ENCODE measurements around the gene ARNT2.

ARNT2 gene

DNA sequence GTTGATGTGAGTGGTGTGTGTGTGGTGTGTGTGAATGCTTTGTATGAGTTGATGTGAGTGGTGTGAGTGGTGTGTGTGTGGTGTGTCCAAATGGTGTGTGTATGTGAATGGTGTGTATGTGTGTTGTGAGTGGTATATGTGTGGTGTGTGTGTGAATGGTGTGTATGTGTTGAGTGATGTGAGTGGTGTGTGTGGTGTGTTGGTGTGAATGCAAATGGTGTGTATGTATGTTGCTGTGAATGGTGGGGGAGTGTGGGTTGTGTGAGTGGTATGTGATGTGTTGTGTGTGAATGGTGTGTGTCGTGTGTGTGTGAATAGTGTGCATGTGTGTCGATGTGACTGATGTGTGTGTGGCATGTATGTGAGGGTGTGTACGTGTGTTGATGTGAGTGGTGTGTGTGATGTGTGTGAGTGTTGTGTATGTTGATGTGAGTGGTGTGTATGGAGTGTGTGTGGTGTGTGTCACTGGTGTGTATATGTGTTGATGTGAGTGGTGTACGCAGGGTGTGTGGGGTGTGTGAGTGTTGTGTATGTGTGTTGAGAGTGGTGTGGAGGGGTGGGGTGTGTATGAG, 40.6 kb downstream of the ARNT2 start:
- DNase-seq: no peak

DNA sequence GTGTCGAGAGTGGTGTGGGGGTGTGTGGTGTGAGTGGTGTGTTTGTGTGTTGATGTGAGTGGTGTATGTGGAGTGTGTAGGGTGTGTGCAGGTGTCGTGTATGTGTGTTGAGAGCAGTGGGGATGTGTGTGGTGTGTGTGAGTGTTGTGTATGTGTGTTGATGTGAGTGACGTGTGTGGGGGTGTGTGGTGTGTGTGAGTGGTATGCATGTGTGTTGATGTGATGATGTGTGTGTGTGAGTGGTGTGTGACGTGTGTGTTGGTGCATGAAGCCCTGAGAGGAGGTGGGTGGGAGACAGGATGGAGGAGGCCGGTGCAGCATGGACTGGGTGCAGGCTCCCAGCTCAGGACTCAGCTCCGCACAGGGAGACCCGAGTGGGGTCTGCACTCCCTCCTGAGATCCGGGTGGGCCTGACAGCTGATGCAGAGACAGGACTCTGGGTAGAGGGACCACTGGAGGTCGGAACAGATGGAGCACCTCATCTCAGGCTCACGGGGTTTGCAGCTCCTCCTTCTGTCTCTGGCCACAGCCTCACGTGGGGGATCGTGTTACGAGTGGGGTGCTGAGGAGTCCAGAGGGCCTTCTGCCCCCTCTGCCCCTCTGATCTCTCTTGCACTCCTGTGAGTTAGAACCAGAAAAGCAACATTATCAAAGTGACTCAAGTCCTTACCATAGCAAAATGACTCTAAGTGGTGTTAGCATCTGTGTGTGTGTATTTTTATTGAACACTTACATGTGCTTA, 41.3 kb downstream of the ARNT2 start:
- no peak for DNase-seq

DNA sequence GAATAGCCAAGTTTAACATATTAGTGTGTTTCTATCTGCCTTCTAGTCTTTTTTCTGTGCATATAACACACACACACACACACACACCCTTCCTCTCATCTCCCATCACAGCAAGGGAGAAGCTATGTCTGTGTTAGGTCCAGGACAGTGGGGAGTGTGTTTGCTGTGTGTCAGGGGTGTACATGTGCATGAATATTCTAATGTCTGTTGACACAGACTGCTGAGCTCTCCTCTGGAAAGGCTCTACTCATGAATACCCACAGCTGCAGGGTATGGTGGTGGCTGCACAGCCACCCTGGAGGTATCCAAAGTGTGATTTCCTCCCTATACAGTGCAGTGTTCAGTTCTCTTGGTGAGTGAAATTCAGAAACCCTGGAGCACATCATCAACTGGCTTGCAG, 42.9 kb downstream of the ARNT2 start:
- DNase-seq: no peak

DNA sequence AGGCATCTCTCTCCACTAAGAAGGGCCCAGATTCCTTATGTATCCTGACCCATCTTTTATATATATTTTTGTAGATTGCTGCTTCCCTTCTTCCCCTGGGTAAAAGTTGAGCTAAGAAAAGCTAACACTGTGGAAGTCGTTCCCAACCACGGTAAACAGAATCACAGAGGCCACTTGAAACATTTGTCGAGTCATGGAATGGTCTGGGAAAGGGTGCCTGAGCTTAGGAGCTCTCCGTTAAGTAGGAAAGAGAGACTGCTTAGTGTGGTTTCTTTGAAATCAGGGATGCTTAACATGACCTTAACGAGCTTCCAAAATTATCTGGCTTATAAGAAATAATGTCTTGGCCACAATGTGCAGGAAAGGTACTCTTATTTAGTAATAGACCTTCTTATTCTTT, 45.6 kb downstream of the ARNT2 start:
- no peak for DNase-seq

DNA sequence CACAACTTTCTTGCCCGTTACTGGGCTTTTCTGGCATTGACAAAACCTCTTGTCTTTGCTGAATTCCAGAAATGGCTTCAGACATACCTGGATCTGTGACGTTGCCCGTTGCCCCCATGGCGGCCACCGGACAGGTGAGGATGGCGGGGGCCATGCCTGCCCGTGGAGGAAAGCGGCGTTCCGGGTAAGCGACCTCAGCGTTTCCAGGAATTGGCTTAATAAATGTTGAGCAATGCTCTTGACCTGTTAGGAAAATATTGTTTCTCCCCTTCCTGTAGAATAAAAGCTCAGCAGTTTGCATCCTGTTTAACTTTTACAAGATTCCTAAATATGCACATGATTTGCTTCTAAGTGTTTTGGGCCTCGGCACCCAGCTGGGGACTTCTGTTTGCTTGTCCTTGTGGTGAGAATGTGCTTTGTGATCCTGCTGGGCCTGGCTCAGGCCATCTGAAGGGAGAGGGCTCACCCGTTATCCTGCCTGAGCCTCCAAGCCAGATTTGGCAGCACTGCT, 46.7 kb downstream of the ARNT2 start:
- no peak for DNase-seq

DNA sequence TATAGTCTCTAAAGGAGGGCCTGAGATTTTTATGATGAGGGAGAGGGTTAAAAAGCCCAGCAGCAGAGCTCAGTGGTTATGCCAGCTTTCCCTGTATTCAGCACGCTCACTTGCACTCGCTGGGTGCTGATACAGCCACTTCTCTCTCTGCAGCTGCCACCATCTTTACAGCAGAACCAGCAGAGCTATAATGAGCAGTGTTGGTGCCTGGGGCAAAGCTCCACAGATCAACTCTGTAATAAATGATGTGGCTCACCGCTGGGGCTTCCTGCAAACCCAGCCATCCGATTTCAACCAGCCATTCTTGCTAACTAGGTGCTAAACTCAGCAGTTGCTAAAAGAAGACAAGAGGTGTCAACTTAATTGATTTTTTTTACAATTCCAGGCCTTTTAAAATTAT, 48.0 kb downstream of the ARNT2 start:
- DNase-seq: no peak

DNA sequence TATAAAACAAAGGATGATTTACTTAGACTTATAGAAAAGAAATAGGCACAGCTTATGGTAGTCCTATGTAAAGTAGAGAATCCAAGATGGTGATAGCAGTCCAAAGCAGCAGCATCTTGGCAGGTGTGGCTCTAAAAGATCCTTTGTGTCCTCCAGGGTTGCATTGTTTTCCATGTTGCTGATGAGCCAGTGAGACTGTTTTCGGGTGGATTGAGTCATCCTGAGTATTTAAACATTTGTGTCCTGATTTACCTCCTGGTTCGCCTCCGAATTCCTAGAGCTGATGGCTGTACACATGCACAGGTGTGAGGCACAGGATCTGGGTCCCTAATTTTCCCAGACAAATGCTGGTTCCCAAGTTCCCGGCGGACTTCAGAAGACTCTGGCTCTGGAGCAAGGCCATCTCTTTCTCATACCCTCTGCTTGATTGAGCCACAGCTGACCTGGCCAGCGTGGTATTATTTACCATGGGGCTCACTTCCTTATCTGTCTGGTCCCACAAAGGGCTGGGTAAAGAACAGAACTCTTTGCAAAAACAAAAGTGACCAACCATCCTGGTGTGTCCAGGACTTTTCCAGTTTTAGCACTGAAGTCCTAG, 51.0 kb downstream of the ARNT2 start:
- no peak for DNase-seq

DNA sequence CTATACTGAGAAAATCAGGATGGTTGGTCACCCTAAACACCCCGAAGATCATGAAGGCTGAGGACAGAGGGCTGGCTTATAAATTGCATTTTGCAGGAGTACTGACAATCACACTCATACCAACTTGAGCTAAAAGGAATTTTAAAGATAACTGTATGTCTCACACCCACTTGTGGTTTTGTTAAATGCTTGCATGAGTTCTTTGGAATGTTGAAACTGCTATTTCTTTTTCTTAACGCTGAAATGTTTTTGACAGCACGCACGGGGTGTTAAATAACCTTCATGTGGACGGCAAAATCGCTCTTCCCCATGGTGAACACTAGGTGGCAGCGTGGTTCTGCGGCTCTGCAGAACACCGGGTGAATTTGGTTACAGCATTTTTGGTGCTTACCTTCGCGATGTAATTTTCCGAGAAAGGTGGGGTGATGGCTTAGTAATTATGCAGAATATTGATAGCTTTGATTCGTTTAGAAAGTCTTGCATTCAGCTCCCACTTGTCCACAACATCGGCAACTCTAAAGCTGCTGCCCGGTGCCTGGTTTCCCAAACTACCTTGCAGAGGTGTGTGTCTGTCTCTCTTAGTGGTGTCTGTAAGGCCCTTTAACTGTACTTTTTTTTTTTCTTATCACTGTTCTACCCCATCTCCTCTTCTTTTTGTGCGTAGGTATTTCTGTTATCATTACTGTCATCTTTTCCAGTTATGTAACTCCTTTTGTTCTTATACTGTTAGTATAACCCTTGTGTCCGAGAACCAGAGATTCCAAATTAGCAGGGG, 51.7 kb downstream of the ARNT2 start:
- DNase-seq: peak; percentile 74

DNA sequence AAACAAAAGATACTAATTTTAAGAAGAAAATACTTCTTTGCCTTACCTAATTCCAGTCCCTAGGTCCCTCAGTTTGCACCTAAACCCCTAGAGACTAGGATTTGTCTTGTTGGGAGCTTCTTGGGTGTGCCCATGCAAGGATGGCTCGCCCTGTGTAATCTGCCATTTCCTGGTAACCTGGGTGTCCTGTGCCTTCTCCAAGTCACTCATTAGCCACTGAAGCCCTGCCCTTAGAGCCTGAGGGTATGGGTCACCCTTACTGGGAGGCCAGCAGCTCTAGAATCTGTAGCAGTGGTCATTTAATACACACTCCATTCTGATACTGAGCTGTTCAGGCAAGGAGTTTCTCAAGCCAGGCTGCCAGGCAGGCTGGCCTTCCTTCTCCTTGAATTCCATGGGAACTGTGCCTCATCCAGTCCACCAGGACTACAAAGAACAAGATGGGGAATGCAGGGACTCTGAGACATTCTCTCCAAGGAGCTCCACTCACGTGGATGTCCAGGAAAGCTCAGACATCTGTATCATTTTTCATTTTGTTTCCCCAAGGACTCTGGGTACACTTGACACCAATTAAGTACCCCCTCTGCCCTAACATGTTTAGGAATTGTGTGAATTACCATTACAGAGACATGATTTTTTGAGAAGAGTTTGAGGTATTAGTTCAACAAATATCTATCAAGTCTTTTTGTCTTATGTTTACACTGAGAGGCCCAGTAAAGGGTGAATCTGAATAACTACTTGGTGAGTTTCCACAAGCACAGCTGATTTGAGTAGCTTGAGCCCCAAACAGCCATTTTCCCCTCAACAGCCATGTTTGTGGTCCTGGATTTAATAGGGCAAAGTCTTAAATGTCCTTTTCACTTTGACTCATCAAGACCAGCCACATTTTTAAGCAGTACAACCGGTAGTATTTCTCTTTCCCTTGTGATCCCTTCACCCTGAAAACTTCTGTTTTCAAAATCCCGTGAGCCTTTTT, 52.6 kb downstream of the ARNT2 start:
- DNase-seq: no peak

DNA sequence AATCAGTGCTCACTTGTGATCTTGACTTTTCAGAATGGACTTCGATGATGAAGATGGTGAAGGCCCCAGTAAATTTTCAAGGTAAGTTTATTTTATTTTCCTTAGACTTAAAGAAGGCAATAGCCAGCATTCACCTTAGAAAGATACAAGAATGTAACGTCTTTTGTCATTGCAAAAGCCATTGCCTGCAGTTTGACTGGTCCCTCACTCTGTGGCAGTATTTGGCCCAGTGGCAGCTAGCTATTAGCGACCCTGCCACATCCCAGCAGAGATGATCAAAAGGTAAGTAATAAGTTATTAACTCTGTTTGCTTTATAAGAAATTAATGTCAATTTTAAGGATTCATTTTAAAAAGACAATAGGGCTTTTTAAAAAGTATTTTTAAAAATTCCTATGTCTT, 53.7 kb downstream of the ARNT2 start:
- no peak for DNase-seq

DNA sequence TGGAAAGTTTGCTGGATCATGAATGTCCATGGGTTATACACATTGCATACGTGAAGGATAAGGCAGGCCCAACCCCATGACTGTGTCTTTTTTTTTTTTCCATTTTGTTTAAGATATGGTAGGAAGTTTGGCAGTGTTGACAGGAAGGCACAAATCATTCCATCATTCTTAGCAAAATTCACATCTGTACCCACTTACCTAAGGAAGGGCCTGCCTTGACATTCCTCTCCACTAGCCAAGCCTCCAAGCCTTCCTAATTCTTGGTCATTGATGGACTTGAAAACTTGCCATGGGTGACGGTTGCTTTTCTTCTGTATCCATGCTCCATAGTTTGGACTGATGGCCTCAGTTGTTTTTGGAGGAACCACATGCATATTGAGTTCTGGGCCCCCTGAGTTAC, 54.4 kb downstream of the ARNT2 start:
- no peak for DNase-seq

DNA sequence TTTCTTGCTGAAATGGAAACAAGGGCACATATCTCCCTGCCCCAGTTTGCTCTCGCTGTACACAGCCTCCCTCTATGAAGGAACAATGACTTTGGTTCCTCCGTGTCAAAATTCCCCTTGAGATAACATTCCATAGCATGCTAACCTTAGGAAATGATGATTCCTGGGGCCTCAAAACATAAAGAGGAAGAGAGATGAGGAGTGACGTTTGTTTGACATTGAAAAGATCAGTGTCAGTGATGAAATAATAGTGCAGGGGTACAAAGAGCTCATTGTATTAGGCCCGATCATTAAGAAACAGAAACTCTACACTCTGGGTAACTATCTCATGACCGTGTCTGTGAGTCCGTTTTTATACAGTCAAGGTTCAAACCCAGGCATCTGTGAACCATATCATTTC, 55.2 kb downstream of the ARNT2 start:
- no peak for DNase-seq

DNA sequence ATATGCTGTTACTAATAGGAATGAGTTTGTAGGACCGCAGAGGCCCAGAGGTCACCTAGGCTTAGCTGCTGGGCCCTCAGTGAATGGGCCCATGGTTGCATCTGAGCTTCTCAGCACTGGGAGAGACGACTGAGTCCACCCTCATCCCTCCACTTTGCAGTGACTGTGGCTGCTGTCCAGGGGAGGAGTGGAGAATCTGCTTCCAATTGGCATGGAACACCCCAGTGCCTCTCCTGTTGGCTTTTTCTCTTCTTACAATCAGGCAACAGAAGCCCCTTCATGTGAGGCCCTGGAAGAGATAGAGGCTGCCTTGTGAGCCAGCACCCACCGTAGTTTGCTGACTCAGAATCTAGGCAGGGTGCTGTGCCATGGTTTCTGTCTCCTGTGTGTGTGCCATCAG, 55.6 kb downstream of the ARNT2 start:
- DNase-seq: no peak

DNA sequence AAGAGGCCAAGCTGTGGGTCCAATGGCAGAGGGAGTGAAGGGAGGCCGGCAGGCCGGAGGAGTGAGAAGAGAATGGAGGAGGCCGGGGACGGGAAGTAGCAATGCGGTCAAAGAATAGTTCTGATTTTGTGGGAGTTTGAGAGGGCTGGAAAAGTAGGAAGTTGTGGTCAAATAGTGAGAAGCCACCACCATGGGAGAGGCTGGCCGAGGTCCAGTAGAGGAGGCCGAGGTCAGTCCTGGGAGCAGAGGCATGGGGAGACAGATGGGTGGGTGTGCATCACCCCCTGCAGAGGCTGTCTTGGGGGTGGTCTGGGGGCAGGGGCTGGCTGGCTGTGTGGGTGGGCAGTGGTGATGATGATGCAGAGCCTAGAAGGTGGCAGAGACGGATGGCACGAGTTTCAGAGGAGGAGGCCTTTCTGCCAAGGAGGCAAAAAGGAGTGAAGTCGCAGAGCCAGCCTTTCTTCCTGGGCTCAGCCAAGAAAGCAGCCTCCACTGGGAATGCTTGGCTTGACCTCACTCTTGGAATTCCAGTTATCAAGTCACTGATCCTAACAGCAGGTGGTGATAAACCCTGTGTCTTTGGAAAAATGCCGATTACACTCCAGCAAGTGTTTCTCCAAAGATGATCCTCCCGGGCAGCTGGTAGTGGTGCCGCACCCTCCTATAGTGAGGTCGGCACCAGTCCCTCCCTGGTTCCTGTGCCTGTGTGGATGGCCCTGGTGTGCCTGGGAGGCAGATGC, 57.3 kb downstream of the ARNT2 start:
- DNase-seq: no peak

DNA sequence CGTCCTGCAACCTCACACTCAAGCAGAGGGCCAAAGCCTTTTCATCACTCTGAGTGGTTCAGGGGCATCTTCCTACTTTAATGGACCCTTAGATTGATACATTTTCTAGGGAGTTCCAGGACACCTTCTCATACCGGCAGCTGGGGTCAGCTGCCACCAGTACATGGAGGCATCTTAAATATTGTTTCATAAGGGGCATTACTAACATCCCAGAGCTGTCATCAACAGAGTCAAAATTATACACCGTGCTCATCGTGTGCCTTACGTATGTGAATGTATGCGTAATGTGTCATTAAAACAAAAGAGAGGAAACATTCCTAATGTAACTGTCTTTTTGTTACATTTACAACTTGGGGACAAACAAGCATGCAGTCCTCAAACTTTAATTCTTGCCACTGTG, 57.9 kb downstream of the ARNT2 start:
- DNase-seq: no peak

DNA sequence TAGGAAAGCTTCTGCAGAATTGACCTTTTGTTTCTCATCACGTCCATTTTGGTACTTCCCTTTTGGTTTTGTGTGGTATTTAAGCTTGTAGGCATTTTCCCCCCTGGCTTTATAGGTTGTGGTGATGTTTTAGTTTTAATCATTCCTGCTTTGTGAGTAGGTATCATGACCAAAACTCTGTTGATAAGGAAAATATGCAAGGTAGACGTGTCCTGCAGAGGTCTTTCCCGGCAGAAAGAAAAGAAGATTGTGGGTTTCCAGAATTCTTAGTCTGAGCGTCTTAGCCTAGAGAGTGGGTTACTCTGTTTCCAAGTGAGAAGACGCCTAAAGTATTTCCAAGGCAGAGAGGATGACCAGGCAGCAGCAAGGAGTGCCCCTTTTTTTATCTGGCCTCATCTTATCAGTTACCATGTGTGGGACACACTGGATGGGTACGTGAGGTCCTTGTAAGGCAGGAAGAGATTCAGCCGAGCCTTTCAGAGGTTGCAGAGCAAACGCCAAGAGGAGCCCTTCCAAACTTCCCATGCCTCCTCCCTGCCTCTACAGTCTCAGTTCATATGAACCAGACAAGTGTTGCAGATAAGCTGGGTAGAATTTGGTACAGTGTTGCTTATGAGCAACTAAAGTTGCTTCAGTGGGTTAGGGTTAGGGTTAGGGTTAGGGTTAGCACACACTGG, 58.8 kb downstream of the ARNT2 start:
- DNase-seq: no peak

DNA sequence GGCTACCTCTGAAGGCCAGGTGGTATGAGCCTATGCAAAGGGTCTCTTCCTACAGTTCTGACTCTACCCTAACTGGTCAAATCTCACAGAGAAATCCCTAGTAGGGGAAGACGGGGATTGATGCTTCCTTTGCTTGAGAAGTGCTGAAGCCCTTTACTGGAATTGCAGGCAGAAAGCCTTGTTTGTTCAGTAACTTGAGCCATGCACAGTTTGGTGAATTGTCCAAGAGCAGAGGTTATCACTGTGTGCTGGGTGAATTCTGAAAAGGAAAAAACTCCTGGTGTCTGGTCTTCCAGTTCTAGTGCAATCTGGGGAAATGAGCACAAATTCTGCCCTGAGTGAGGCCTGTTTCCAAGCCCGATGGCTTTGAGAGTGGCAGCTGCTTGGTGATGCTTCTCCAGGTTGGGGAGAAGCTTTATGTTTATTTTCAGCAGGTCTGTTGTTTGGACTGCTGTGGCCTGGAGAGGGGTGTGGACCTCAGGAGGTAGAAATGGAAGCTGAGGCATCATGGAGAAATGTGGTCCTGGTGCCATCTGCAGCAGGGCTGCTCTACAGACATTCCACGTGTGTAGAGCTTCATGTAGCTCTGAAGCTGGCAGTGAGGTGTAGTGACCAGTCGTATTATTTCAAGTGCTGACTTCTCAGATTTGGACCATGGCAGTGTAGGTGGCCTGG, 60.9 kb downstream of the ARNT2 start:
- no peak for DNase-seq

DNA sequence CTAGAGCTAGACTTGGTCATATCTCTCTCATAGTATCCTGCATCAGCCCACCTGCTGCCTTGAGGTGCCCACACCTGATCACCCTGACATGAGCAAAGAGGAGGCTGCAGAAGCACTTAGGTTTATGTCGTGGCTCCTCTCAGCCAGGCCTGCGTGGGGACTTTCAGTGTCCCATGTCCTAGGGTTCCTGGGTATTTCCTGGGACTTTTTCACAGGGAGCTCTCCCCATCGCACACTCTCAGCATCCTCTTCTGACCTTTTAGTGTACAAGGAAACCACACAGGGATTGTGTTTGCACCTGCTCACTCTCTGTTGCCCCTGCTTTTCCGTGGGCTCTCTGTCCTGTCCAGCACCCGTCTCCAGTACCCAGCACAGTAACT, 61.4 kb downstream of the ARNT2 start:
- no peak for DNase-seq

DNA sequence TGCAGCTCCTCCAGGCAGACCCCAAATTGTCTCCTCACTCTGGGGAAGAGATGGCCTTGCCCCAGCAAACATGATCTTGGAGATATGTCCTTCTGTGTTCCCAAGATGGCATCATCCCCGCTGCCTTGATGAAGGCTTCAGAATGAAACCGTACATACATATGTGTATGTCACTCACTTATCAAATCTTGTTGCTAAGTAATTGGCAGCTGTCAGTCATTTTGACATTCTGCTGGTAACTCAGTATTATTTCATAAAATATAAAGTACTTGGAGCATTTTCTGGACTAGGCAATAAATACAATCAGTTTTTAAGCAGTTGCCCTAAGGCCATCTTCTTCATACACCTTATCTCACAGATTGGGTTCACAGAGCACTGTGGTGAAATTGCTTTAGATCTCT, 62.4 kb downstream of the ARNT2 start:
- DNase-seq: no peak

DNA sequence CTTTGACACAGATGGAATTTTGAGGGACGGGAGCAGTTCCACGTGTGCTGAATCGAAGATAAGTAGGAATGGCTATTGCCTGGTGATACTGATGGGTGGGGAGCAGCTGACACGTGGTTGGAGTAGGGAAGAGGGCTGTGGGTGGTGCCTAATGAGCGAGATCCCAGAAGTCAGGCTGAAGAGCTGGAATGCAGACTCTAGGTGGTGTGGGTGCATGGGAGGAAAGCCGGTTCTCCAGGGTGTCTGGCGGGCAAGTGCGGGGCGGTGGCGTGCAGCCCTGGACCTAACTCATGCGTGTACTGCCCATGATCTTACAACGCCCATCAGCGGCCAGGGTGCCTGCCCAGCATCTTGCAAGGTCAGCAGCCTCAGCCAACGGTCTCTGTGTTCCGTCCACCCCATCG, 63.1 kb downstream of the ARNT2 start:
- no peak for DNase-seq

DNA sequence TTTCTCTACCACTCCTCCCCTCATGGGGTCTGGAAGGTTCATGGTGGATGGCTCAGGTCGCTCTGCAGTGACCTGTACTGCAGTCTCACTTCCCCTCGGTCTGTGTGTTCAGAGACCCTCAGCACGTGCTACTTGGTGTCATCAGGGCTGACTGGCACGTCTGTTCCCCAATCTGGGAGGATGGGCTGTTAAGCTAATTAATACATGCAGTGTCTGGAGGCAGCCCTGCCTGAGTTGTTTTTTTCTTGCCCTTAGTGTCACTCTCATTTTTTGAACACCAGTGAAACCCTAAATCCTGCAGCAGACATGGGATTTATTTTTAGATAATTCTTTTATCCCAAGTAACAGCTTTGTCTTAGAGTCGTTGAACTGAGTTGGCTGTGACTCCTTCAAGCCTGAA, 64.6 kb downstream of the ARNT2 start:
- DNase-seq: no peak
